NCI-H446 treated with DMSO at 0.1 percent for 48 hours (cell line): ENCODE results near the gene KCTD7.
"Not testable (repeated sequence)": the region's sequence is repeated elsewhere in the genome, so short reads cannot be mapped to it uniquely, and the experiment has no call there.

Experiments
- DNase-seq: peaks from one replicate; lab custom pipeline; 2025; lab: John Stamatoyannopoulos, UW

Gene KCTD7

GRCh38 chr7:66682350-66683093 lies 53.8 kb downstream of the KCTD7 start:
- DNase-seq: no peak

GRCh38 chr7:66683094-66683769 lies 54.6 kb downstream of the KCTD7 start:
- not testable (repeated sequence) for DNase-seq

GRCh38 chr7:66683770-66684123 lies 55.1 kb downstream of the KCTD7 start:
- no peak for DNase-seq

- not testable (repeated sequence) for DNase-seq
Observed at GRCh38 chr7:66685663-66686062, 57.0 kb downstream of the KCTD7 start.

- DNase-seq: no peak
Observed at GRCh38 chr7:66687186-66687585, 58.5 kb downstream of the KCTD7 start.

- DNase-seq: not testable (repeated sequence)
Observed at GRCh38 chr7:66687672-66688071, 59.0 kb downstream of the KCTD7 start.

GRCh38 chr7:66689081-66689480 lies 60.4 kb downstream of the KCTD7 start:
- no peak for DNase-seq

GRCh38 chr7:66693331-66693730 lies 64.7 kb downstream of the KCTD7 start:
- DNase-seq: no peak
